GM23338 (cell line): Measurements from ENCODE around the gene PAPPA2. TPM values are rescaled to one million over a fixed set of nuclear protein-coding genes. Genes with fewer than 3 reads are reported as not detected.
A peak's percentile ranks its signal among the peaks of the same experiment; 100 is the strongest.

ENCODE experiments used
- ATAC-seq: fragments of 200-7000 bp; cut with Tn5 transposase; 3 replicates; pipeline ENCODE4 v1.9.1; 2020
- DNase-seq: peaks from one replicate; pipeline ENCODE4 v3.0.0-alpha.2; 2015; ENCODE audit warnings: low spot score
- H2AFZ ChIP-seq: fragments of 200-600 bp; sonication (generic); 2 replicates; pipeline ENCODE4 v1.8.0; 2016; ENCODE audit warnings: antibody characterized with exemption, mild to moderate bottlenecking, moderate library complexity
- H3F3A ChIP-seq: fragments of 200-600 bp; sonication (generic); replicated peaks from 2 replicates; pipeline ENCODE4 v1.8.0; 2017; ENCODE audit warnings: antibody characterized with exemption, mixed run types, low read depth
- H3K27ac ChIP-seq: fragments of 200-600 bp; sonication (generic); 2 replicates; pipeline ENCODE4 v1.6.1; 2016; ENCODE audit warnings: low read depth
- H3K27me3 ChIP-seq: fragments of 200-600 bp; sonication (generic); 2 replicates; pipeline ENCODE4 v1.8.0; 2016; ENCODE audit warnings: mild to moderate bottlenecking, mixed run types, moderate library complexity; ENCODE audit not compliant: insufficient read depth
- H3K36me3 ChIP-seq: fragments of 200-600 bp; sonication (generic); 2 replicates; pipeline ENCODE4 v1.8.0; 2016; ENCODE audit warnings: mild to moderate bottlenecking; ENCODE audit not compliant: insufficient read depth
- H3K4me1 ChIP-seq: fragments of 200-600 bp; sonication (generic); 2 replicates; pipeline ENCODE4 v1.8.0; 2016; ENCODE audit warnings: mild to moderate bottlenecking, moderate library complexity; ENCODE audit not compliant: insufficient read depth
- H3K4me2 ChIP-seq: fragments of 200-600 bp; sonication (generic); 2 replicates; pipeline ENCODE4 v1.7.1; 2017; ENCODE audit warnings: mixed run types
- H3K4me3 ChIP-seq: fragments of 200-600 bp; sonication (generic); 2 replicates; pipeline ENCODE4 v1.6.1; 2016; ENCODE audit warnings: mixed run types
- H3K79me2 ChIP-seq: fragments of 200-600 bp; sonication (generic); replicated peaks from 2 replicates; pipeline ENCODE4 v1.8.0; 2017; ENCODE audit warnings: mild to moderate bottlenecking; ENCODE audit not compliant: insufficient read depth
- H3K9me2 ChIP-seq: fragments of 200-600 bp; sonication (generic); 2 replicates; pipeline ENCODE4 v1.8.0; 2017; ENCODE audit not compliant: insufficient read depth
- H4K20me1 ChIP-seq: fragments of 200-600 bp; sonication (generic); replicated peaks from 2 replicates; pipeline ENCODE4 v1.8.0; 2017; ENCODE audit warnings: mild to moderate bottlenecking; ENCODE audit not compliant: insufficient read depth
- H3K27ac Mint-ChIP-seq: 2 replicates; pipeline ENCODE4 v1.8.0; 2020; ENCODE audit warnings: inconsistent platforms, mild to moderate bottlenecking, moderate library complexity, mixed read lengths
- H3K27me3 Mint-ChIP-seq: 3 replicates; pipeline ENCODE4 v1.8.0; 2022; ENCODE audit warnings: low read depth, mild to moderate bottlenecking, moderate library complexity, mixed read lengths, inconsistent platforms; ENCODE audit not compliant: insufficient read depth, poor library complexity
- H3K36me3 Mint-ChIP-seq: 3 replicates; pipeline ENCODE4 v1.8.0; 2021; ENCODE audit warnings: low read depth, mild to moderate bottlenecking, inconsistent platforms, moderate library complexity, mixed read lengths
- H3K4me1 Mint-ChIP-seq: 3 replicates; pipeline ENCODE4 v1.8.0; 2020; ENCODE audit warnings: mild to moderate bottlenecking, inconsistent platforms, mixed read lengths
- H3K4me3 Mint-ChIP-seq: 3 replicates; pipeline ENCODE4 v1.8.0; 2021; ENCODE audit warnings: moderate library complexity, mild to moderate bottlenecking, inconsistent platforms, mixed read lengths
- H3K9me3 Mint-ChIP-seq: 3 replicates; pipeline ENCODE4 v1.8.0; 2020; ENCODE audit warnings: moderate library complexity, mild to moderate bottlenecking, inconsistent platforms, mixed read lengths
- EZH2phosphoT487 ChIP-seq: fragments of 200-600 bp; sonication (generic); IDR thresholded peaks from one replicate; pipeline ENCODE4 v1.8.1; 2018; ENCODE audit warnings: antibody characterized with exemption; ENCODE audit not compliant: unreplicated experiment
- JUNB ChIP-seq: IDR thresholded peaks from one replicate; pipeline ENCODE4 v1.6.1; 2016; ENCODE audit warnings: antibody characterized with exemption; ENCODE audit not compliant: unreplicated experiment
- POLR2AphosphoS5 ChIP-seq: IDR thresholded peaks from 2 replicates; pipeline ENCODE4 v1.6.1; 2016; ENCODE audit warnings: antibody characterized with exemption, low read depth
- STAT1 ChIP-seq: IDR thresholded peaks from one replicate; pipeline ENCODE4 v1.6.1; 2016; ENCODE audit warnings: antibody characterized with exemption; ENCODE audit not compliant: unreplicated experiment
- ZNF114 ChIP-seq: fragments of 250-450 bp; sonication (Bioruptor Pico); IDR thresholded peaks from 2 replicates; pipeline ENCODE4 v1.5.0; 2020; ENCODE audit warnings: mild to moderate bottlenecking, moderate library complexity
- ZNF331 ChIP-seq: fragments of 250-450 bp; sonication (Bioruptor Pico); IDR thresholded peaks from 2 replicates; pipeline ENCODE4 v1.5.0; 2020; ENCODE audit warnings: low read depth, mild to moderate bottlenecking, moderate library complexity
- polyA plus RNA-seq: library from polyadenylated mRNA; unstranded; fragments of >200 nt; fragmentation: Nextera tagmentation; extraction: Ambion mirVana; gene quantifications from 2 replicates; pipeline ENCODE4 v1.2.1, GENCODE V29; 2016
- total RNA-seq: library from RNA; depleted of rRNA; stranded (reverse); fragments of >200 nt; shearing (Covaris generic); gene quantifications from 2 replicates; pipeline ENCODE4 v1.2.3, GENCODE V29; 2014
- TF ChIP-seq, protein P1 (sequence below), 2 experiments: fragments of 200-600 bp in 1 of 2; sonication (generic) in 1 of 2; conservative IDR thresholded peaks; 2 replicates each; pipeline versions ENCODE4 v1.5.1 to v1.6.1; 2016 to 2017; ENCODE audit warnings: antibody characterized with exemption in 2 of 2, low read depth in 2 of 2, mild to moderate bottlenecking in 2 of 2, moderate library complexity in 1 of 2
- TF ChIP-seq, protein P2 (sequence below): IDR thresholded peaks from 2 replicates; pipeline ENCODE4 v1.6.1; 2016; ENCODE audit warnings: antibody characterized with exemption
- TF ChIP-seq, protein P3 (sequence below): fragments of 250-450 bp; sonication (Bioruptor Pico); IDR thresholded peaks from 2 replicates; pipeline ENCODE4 v1.5.0; 2020; ENCODE audit warnings: mild to moderate bottlenecking, moderate library complexity

Gene PAPPA2
- total and polyA plus RNA-seq, 2 experiments from 2014 or later: 1.4 to 1.7 TPM

DNA sequence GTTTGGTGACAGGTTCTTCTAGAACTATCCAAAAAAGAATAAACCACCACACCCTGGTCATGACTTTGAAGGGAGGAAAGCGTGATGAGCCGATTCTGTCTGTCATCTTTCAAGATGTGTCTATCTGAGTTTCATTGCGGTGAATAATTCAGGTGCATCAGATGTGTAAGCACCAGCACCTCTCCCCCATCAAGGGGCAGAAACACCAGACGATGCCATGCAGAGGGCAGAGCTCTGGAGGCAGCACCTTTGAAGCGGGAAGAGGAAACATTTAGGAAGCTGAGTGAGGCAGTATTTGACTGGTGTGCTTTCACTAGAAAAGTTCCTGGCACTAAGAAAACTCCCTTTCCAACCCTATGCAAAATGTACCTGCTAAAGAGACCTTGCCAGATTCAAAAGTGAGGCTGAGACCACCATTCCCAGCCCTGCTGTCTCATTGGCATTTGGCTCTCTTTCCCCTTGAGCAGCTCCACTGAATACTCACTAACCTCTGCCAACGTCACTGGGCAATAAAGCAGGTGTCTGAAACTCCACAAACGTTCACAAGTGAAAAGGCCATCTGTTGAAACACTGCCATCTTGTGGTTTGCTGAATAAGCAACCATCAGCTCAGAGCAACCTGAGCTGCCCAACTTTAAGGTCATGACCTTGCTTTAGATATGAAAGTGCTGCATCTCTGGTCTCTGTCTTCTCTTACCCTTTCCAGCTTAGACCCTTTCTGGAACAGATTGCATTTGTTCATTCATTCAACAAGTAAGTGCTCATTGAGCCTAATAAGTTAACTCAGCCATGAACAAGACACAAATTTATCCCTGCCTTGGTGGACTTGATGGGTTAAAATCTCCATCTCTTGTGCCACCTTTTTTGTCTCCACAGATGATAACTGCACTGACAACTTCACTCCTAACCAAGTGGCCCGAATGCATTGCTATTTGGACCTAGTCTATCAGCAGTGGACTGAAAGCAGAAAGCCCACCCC, 228.6 kb downstream of the PAPPA2 start:
- H3K9me3 Mint-ChIP-seq: no peaks in the 10 kb centered on the region
- no peaks in the 10 kb centered on the region for H4K20me1 ChIP-seq
- no peak overlapping the region for H3K27ac ChIP-seq
- no peaks in the 10 kb centered on the region for H3K36me3 ChIP-seq
- peak; percentile 84 for ATAC-seq
- peaks cover 21% of the 10 kb centered on the region for H3K4me1 Mint-ChIP-seq
- H2AFZ ChIP-seq: no peak overlapping the region
- no peak overlapping the region for H3K4me3 Mint-ChIP-seq
- peaks cover 1% of the 10 kb centered on the region for H3K27me3 Mint-ChIP-seq
- peaks cover 8% of the 10 kb centered on the region for H3K4me1 ChIP-seq
- no peaks in the 10 kb centered on the region for H3K27me3 ChIP-seq
- no peaks in the 10 kb centered on the region for H3K9me2 ChIP-seq
- H3K36me3 Mint-ChIP-seq: no peaks in the 10 kb centered on the region
- no peaks in the 10 kb centered on the region for H3K79me2 ChIP-seq
- H3F3A ChIP-seq: no peaks in the 10 kb centered on the region
- TF ChIP-seq ZNF114 (CRISPR knock-in tag) (no peak), POLR2AphosphoS5 (no peak), EZH2phosphoT487 (no peak)
- TF ChIP-seq, protein P1, sequence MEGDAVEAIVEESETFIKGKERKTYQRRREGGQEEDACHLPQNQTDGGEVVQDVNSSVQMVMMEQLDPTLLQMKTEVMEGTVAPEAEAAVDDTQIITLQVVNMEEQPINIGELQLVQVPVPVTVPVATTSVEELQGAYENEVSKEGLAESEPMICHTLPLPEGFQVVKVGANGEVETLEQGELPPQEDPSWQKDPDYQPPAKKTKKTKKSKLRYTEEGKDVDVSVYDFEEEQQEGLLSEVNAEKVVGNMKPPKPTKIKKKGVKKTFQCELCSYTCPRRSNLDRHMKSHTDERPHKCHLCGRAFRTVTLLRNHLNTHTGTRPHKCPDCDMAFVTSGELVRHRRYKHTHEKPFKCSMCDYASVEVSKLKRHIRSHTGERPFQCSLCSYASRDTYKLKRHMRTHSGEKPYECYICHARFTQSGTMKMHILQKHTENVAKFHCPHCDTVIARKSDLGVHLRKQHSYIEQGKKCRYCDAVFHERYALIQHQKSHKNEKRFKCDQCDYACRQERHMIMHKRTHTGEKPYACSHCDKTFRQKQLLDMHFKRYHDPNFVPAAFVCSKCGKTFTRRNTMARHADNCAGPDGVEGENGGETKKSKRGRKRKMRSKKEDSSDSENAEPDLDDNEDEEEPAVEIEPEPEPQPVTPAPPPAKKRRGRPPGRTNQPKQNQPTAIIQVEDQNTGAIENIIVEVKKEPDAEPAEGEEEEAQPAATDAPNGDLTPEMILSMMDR (conservative IDR thresholded peaks at IDR 0.05; ENCODE audit: low read depth in 2 of 2): peak; percentile 78 to 94
- TF ChIP-seq, protein P2, sequence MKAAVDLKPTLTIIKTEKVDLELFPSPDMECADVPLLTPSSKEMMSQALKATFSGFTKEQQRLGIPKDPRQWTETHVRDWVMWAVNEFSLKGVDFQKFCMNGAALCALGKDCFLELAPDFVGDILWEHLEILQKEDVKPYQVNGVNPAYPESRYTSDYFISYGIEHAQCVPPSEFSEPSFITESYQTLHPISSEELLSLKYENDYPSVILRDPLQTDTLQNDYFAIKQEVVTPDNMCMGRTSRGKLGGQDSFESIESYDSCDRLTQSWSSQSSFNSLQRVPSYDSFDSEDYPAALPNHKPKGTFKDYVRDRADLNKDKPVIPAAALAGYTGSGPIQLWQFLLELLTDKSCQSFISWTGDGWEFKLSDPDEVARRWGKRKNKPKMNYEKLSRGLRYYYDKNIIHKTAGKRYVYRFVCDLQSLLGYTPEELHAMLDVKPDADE: no peak
- DNase-seq: peak; percentile 82
- no peak overlapping the region for H3K4me2 ChIP-seq
- H3K27ac Mint-ChIP-seq: no peak overlapping the region
- no peak overlapping the region for H3K4me3 ChIP-seq

DNA sequence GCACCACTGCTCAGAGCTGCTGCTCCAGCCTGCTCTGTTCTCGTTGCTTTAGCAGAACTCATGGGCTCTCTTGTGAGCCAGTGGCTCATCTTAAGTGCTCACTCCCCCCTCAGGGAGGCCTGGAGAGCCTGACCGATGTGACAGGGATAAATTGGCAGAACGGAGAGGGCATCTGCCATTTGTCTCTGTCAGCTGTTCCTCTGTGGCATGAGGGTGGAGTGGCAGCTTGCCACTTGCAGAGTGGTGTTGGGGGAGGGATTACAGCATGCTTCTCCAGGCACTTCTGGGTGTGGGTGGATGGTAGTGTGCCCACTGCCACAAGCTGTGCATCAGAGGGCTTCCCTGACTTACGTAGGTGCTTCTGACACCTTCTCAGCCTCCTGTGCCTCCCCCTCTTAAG, 229.5 kb downstream of the PAPPA2 start:
- DNase-seq (no peak), ATAC-seq (no peak)
- peaks cover 25% of the 10 kb centered on the region for H3K4me1 Mint-ChIP-seq
- no peaks in the 10 kb centered on the region for H3F3A ChIP-seq
- H3K27ac Mint-ChIP-seq: no peak overlapping the region
- H3K27me3 ChIP-seq: no peaks in the 10 kb centered on the region
- H3K4me2 ChIP-seq: no peak overlapping the region
- no peaks in the 10 kb centered on the region for H4K20me1 ChIP-seq
- no peaks in the 10 kb centered on the region for H3K36me3 Mint-ChIP-seq
- H3K9me2 ChIP-seq: no peaks in the 10 kb centered on the region
- peaks cover 1% of the 10 kb centered on the region for H3K27me3 Mint-ChIP-seq
- peaks cover 8% of the 10 kb centered on the region for H3K4me1 ChIP-seq
- no peaks in the 10 kb centered on the region for H3K9me3 Mint-ChIP-seq
- H3K4me3 ChIP-seq: no peak overlapping the region
- no peak overlapping the region for H3K4me3 Mint-ChIP-seq
- no peaks in the 10 kb centered on the region for H3K79me2 ChIP-seq
- TF ChIP-seq STAT1 (no peak), ZNF331 (CRISPR knock-in tag) (no peak), JUNB (no peak), ZNF114 (CRISPR knock-in tag) (no peak)
- TF ChIP-seq, protein P3, sequence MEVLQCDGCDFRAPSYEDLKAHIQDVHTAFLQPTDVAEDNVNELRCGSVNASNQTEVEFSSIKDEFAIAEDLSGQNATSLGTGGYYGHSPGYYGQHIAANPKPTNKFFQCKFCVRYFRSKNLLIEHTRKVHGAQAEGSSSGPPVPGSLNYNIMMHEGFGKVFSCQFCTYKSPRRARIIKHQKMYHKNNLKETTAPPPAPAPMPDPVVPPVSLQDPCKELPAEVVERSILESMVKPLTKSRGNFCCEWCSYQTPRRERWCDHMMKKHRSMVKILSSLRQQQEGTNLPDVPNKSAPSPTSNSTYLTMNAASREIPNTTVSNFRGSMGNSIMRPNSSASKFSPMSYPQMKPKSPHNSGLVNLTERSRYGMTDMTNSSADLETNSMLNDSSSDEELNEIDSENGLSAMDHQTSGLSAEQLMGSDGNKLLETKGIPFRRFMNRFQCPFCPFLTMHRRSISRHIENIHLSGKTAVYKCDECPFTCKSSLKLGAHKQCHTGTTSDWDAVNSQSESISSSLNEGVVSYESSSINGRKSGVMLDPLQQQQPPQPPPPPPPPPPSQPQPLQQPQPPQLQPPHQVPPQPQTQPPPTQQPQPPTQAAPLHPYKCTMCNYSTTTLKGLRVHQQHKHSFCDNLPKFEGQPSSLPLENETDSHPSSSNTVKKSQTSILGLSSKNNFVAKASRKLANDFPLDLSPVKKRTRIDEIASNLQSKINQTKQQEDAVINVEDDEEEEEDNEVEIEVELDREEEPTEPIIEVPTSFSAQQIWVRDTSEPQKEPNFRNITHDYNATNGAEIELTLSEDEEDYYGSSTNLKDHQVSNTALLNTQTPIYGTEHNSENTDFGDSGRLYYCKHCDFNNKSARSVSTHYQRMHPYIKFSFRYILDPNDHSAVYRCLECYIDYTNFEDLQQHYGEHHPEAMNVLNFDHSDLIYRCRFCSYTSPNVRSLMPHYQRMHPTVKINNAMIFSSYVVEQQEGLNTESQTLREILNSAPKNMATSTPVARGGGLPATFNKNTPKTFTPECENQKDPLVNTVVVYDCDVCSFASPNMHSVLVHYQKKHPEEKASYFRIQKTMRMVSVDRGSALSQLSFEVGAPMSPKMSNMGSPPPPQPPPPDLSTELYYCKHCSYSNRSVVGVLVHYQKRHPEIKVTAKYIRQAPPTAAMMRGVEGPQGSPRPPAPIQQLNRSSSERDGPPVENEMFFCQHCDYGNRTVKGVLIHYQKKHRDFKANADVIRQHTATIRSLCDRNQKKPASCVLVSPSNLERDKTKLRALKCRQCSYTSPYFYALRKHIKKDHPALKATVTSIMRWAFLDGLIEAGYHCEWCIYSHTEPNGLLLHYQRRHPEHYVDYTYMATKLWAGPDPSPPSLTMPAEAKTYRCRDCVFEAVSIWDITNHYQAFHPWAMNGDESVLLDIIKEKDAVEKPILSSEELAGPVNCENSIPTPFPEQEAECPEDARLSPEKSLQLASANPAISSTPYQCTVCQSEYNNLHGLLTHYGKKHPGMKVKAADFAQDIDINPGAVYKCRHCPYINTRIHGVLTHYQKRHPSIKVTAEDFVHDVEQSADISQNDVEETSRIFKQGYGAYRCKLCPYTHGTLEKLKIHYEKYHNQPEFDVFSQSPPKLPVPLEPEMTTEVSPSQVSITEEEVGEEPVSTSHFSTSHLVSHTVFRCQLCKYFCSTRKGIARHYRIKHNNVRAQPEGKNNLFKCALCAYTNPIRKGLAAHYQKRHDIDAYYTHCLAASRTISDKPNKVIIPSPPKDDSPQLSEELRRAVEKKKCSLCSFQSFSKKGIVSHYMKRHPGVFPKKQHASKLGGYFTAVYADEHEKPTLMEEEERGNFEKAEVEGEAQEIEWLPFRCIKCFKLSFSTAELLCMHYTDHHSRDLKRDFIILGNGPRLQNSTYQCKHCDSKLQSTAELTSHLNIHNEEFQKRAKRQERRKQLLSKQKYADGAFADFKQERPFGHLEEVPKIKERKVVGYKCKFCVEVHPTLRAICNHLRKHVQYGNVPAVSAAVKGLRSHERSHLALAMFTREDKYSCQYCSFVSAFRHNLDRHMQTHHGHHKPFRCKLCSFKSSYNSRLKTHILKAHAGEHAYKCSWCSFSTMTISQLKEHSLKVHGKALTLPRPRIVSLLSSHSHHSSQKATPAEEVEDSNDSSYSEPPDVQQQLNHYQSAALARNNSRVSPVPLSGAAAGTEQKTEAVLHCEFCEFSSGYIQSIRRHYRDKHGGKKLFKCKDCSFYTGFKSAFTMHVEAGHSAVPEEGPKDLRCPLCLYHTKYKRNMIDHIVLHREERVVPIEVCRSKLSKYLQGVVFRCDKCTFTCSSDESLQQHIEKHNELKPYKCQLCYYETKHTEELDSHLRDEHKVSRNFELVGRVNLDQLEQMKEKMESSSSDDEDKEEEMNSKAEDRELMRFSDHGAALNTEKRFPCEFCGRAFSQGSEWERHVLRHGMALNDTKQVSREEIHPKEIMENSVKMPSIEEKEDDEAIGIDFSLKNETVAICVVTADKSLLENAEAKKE (CRISPR knock-in tag): no peak
- H2AFZ ChIP-seq: no peak overlapping the region
- no peaks in the 10 kb centered on the region for H3K36me3 ChIP-seq
- no peak overlapping the region for H3K27ac ChIP-seq
